Colonic mucosa (tissue), 4 donors: ENCODE results near the gene NCBP2. TPM values are rescaled to one million over a fixed set of nuclear protein-coding genes. Genes with fewer than 3 reads are reported as not detected.

Experiments used
- DNase-seq: peaks from one replicate; pipeline ENCODE4 v3.0.0-alpha.2; 2020
- H3K27ac ChIP-seq: fragments of 200-600 bp; one replicate; pipeline ENCODE4 v1.8.0; 2021
- H3K27me3 ChIP-seq: fragments of 200-600 bp; one replicate; pipeline ENCODE4 v1.8.0; 2021
- H3K36me3 ChIP-seq: fragments of 200-600 bp; one replicate; pipeline ENCODE4 v1.8.0; 2021
- H3K4me1 ChIP-seq: fragments of 200-600 bp; one replicate; pipeline ENCODE4 v1.8.0; 2021; ENCODE audit warnings: mild to moderate bottlenecking
- H3K4me3 ChIP-seq: fragments of 200-600 bp; one replicate; pipeline ENCODE4 v1.8.0; 2021
- H3K9ac ChIP-seq, 2 donors: one replicate each; pipeline ENCODE4 v1.7.0; 2013; ENCODE audit warnings: control low read depth in 2 of 2, low read depth in 2 of 2, low read length in 2 of 2
- H3K9me3 ChIP-seq: fragments of 200-600 bp; one replicate; pipeline ENCODE4 v1.8.0; 2021
- CTCF ChIP-seq: fragments of 200-600 bp; IDR thresholded peaks from one replicate; pipeline ENCODE4 v1.8.0; 2022; ENCODE audit warnings: antibody characterized with exemption, mild to moderate bottlenecking
- intact Hi-C: fragments of 100-400 bp; cut with DNase I; formaldehyde crosslinking; loops from one replicate; pipeline ENCODE4 v1.14.1; 2022
- total RNA-seq, 2 donors: library from RNA; stranded (reverse); fragmentation: NEBNext Ultra II Directional in 1 of 2; extraction: Animal tissue kit (Norgen Biotek cat#: 25700) in 1 of 2; gene quantifications; one replicate each; pipeline ENCODE4 v1.2.1, GENCODE V29; 2021
- donor health status: healthy.
- donor health status: DM: no; HTN: no; CAD: no.
- donor health status: DM: no; HTN: no; CAD: no.

Gene NCBP2
- total RNA-seq, 2 donors from 2014 or later, result 61.8 to 92.8 TPM

- peak; percentile 47 for DNase-seq
These were observed 568 bp upstream of the NCBP2 start for GRCh38 chr3:196942915-196943277.

GRCh38 chr3:196941729-196942225 is 551 bp downstream of the NCBP2 start:
- Histone ChIP-seq H3K27me3 (no peaks in the 10 kb centered on the region), H3K4me3 (peak overlapping the region; percentile 98), H3K9ac (peak overlapping the region; percentile 83 to 96), H3K9me3 (no peaks in the 10 kb centered on the region), H3K36me3 (peaks cover 2% of the 10 kb centered on the region), H3K4me1 (peaks cover 8% of the 10 kb centered on the region), H3K27ac (peak overlapping the region; percentile 97)
- DNase-seq, result peak; percentile 67
- no peak for TF ChIP-seq CTCF
- intact Hi-C loops, result no loop called here

More at GRCh38 chr3:196942915-196943277, 568 bp upstream of the NCBP2 start:
- intact Hi-C loops, result no loop called here
- H3K27ac ChIP-seq, result peak overlapping the region; percentile 97
- no peaks in the 10 kb centered on the region for H3K9me3 ChIP-seq
- TF ChIP-seq CTCF, result no peak
- no peaks in the 10 kb centered on the region for H3K27me3 ChIP-seq
- H3K9ac ChIP-seq, result peak overlapping the region; percentile 83 to 96
- peaks cover 8% of the 10 kb centered on the region for H3K4me1 ChIP-seq
- H3K4me3 ChIP-seq, result peak overlapping the region; percentile 98
- H3K36me3 ChIP-seq, result no peaks in the 10 kb centered on the region

- peaks cover 5% of the 10 kb centered on the region for H3K4me1 ChIP-seq
- intact Hi-C loops, result no loop called here
- TF ChIP-seq CTCF, result no peak
- DNase-seq, result no peak
- H3K27me3 ChIP-seq, result no peaks in the 10 kb centered on the region
- no peak overlapping the region for H3K4me3 ChIP-seq
- H3K27ac ChIP-seq, result no peak overlapping the region
- H3K9me3 ChIP-seq, result no peaks in the 10 kb centered on the region
- H3K9ac ChIP-seq, result no peak overlapping the region
- peaks cover 16% of the 10 kb centered on the region for H3K36me3 ChIP-seq
These were observed 3.8 kb downstream of the NCBP2 start for GRCh38 chr3:196938576-196938975.

- H3K27ac ChIP-seq, result no peak overlapping the region
- no peak for DNase-seq
- H3K36me3 ChIP-seq, result peaks cover 16% of the 10 kb centered on the region
- intact Hi-C loops, result no loop called here
- H3K4me3 ChIP-seq, result no peak overlapping the region
- H3K4me1 ChIP-seq, result peaks cover under 1% of the 10 kb centered on the region
- H3K9ac ChIP-seq, result no peak overlapping the region
- H3K27me3 ChIP-seq, result no peaks in the 10 kb centered on the region
- TF ChIP-seq CTCF, result no peak
- no peaks in the 10 kb centered on the region for H3K9me3 ChIP-seq
These were observed 4.2 kb downstream of the NCBP2 start for GRCh38 chr3:196938124-196938523.

- intact Hi-C loops, result no loop called here
- DNase-seq, result no peak
- Histone ChIP-seq H3K4me1 (no peaks in the 10 kb centered on the region), H3K9me3 (no peaks in the 10 kb centered on the region), H3K36me3 (peaks cover 16% of the 10 kb centered on the region), H3K4me3 (no peak overlapping the region), H3K27me3 (no peaks in the 10 kb centered on the region), H3K27ac (no peak overlapping the region), H3K9ac (no peak overlapping the region)
- no peak for TF ChIP-seq CTCF
These were observed 6.0 kb downstream of the NCBP2 start for GRCh38 chr3:196936288-196936687.
